ENCODE results near the gene ZFAND2A.
"Not testable (repeated sequence)": the region's sequence is repeated elsewhere in the genome, so short reads cannot be mapped to it uniquely, and the experiment has no call there.

ZFAND2A gene, protein sequence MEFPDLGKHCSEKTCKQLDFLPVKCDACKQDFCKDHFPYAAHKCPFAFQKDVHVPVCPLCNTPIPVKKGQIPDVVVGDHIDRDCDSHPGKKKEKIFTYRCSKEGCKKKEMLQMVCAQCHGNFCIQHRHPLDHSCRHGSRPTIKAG

DNA sequence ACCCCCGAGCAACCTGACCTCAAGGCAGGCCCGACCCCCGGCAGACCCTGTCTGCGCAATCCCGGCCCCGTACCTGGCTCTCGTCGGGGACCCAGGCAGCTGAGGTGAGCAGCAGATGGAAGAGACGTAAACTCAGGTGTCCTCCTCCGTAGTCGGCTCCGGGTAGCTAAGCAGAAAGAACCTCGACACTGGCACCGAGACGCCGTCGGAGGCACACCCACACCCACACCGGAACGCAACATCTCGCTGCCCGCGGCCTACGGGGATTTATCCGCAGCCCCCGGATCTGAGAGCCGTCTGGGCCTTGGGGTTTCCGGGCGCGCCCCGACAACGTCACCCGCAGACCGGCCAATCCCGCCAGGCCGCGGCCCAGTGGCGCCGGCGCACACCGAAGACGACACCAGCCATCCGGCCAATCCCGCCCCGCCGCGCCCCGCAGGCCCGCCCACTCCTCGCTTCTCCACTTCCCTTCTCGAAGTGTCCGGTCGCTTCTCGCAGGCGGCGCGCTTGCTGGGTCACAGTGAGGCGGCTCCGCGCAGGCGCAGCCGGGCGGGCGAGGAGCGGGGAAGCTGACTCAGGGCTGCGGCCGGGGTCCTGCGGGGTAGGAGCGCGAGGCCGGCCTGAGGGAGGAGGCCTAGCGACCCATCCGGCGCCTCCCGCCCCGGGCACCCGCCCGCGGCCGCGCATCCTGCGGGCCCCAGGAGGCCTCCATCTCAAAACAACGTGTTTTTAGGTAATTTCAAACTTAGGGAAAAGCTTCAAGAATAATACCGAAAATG, at the start of gene ZFAND2A:
TSS of gene ZFAND2A (minus strand) at position 306 of the 779 bp plus-strand sequence. CDS start 1,984 bp downstream, outside the sequence.
- peak; percentile 94 for DNase-seq

DNA sequence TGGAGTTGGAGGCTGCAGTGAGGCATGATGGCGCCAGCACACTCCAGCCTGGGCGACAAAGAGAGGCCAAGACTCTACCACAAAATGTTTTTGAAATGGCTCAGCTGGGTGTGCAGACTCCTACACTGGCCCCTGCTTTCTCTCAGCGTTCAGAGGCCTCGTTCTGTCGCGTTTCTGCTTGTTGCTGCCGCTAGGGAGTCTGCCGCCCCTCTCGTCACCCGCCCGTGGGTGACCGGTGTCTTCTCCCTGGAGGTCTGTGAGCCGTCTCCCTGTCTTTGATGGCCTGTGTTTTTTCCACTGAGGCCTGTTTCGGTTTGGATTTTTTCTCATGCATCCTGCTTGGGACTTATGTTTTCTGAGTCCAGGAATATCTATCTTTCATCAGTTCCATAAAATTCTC, 49.1 kb upstream of the ZFAND2A start:
- DNase-seq, result no peak

DNA sequence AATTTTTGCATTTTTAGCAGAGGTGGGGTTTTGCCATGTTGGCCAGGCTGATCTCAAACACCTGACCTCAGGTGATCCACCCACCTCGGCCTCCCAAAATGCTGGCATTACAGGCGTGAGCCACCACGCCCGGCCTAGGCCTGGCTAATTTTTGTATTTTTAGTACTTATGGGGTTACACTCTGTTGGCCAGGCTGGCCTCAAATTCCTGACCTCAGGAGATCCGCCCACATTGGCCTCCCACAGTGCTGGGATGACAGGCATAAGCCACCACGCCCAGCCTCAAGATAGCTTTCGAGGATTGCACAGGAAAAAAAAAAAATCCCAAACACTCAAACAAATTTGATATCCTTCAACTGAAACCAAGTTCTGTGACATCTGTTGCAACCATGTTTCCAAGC, 45.7 kb upstream of the ZFAND2A start:
- DNase-seq, result not testable (repeated sequence)

DNA sequence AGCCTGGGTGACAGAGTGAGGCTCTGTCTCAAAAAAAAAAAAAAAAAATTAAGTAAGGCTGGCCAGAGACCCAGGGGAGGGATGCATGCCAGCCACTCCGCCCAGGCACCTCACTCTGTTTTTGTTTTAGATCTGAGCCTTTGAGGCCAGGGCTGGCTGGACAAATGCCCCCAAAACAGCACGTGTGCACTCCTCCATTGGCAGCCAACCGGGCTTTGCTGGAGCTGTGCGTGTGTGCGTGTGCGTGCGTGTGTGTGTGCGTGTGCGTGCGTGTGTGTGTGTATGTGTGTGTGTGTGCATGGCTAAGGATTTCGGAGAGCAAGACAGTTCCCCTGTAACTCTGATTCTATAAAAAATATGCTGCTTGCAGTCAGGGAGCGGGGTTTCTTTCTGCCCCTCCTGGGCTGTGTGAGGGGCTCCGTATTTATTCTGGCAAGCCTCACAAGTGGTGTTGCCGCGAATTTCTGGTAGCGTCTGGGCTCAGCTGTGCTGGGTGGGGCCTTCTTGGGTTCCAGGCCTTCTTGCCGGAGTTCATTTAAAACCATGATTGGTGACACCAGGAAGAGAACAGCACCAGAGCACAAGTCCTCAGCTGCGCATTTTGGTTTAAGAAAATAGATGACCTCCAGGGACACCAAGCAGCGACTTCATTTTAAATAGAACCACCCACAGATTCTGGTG, 44.6 kb upstream of the ZFAND2A start:
- no peak for DNase-seq

DNA sequence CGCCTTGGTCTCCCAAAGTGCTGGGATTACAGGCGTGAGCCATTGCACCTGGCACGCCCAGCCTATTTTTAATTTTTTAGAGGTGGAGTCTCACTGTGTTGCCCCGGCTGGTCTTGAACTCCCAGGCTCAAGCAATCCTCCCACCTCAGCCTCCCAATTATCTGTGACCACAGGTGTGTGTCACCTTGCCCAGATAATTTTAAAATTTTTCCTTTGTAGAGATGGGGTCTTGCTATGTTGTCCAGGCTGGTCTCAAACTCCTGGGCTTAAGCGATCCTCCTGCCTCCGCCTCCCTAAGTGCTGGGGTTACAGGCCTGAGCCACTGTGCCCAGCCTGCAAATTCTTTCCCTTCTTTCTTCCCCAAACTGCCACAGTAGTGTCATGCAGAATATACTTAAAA, 42.9 kb upstream of the ZFAND2A start:
- DNase-seq, result not testable (repeated sequence)

DNA sequence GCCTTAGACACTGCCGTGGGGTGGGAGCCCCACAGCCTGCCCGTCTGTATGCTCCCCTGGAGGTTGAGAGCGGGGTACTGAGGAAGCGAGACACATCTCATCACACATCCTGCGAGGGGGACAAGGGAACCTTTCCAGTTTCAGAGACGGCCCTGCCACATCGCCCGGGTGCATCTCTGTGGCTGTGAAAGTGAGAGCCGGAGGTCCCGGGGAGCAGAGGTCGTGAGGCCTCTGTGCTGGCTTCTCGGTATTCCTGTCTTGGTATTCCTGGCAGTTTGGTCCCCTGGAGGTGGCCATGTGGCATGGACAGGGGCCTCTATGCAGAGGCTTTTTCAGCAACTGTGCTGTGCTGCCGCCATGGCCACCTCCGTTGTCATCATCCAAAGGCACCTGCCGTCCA, 41.9 kb upstream of the ZFAND2A start:
- DNase-seq, result no peak

DNA sequence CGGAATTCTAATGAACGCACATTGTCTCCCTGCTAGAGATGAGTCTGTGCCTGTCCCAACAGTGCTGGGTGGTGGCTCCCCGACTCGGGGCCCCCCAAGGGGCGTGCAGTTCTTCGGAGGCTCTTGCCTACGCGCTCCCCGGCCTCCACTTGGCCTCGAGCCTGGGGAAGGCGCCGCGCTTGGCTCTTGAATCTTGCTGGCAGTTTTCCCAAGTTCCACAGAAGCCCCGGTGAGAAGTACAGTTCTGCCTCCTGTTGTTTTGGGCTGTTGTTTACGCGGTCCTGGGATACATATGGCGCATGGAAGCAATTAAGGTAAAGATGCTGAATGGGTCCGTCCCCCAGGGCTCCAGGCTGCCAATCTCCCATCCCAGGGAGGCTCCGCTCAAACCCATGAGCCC, 40.0 kb upstream of the ZFAND2A start:
- no peak for DNase-seq

DNA sequence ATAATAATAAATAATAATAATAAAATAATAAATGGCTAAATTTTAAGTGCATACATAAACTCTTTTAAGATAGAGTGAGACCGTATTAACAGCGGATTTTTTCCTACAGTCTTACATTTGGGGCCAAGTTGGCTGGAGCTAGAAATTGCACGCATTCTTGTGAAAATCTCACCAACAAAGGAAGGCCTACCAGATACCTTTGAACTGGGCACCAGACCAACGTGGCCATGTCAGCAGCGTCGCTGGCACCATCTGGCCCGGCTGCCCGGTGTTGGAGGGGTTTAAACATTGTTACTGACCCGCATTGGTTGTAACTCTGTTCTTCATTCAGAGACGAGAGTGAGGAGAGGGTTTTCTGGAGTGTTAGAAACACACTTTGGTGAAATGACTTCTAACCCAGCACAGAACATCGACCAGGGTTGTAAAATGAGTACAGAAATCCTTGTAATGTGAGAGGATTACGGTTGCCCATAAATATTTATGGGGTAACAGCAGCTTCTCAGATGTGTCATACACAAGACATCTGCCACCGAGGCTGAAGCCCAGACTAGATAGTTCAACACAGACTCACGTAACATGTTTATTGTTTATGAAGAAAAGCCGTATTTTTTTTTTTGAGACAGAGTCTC, 38.1 kb upstream of the ZFAND2A start:
- DNase-seq, result no peak

DNA sequence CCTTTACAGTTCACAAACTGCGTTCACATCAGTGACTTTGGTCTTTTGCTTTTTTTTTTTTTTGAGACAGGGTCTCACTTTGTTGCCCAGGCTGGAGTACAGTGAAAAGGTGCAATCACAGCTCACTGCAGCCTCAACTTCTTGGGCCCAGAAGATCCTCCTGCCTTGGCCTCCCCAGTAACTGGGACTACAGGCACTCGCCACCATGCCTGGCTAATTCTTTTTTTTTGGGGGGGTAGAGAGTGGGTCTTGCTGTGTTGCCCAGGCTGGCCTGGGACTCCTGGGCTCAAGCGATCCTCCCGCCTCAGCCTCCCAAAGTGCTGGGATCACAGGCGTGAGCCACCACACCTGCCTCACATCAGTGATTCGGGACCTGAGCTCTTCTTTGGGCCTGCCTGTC, 37.0 kb upstream of the ZFAND2A start:
- no peak for DNase-seq

DNA sequence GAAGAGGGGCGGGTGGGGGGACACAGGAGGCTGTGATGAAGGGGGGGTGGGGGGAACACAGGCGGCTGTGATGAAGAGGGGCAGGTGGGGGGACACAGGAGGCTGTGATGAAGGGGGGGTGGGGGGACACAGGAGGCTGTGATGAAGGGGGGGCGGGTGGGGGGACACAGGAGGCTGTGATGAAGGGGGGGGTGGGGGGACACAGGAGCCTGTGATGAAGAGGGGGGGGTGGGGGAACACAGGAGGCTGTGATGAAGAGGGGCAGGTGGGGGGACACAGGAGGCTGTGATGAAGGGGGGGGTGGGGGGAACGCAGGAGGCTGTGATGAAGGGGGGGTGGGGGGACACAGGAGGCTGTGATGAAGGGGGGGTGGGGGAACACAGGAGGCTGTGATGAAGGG, 36.4 kb upstream of the ZFAND2A start:
- DNase-seq, result not testable (repeated sequence)

DNA sequence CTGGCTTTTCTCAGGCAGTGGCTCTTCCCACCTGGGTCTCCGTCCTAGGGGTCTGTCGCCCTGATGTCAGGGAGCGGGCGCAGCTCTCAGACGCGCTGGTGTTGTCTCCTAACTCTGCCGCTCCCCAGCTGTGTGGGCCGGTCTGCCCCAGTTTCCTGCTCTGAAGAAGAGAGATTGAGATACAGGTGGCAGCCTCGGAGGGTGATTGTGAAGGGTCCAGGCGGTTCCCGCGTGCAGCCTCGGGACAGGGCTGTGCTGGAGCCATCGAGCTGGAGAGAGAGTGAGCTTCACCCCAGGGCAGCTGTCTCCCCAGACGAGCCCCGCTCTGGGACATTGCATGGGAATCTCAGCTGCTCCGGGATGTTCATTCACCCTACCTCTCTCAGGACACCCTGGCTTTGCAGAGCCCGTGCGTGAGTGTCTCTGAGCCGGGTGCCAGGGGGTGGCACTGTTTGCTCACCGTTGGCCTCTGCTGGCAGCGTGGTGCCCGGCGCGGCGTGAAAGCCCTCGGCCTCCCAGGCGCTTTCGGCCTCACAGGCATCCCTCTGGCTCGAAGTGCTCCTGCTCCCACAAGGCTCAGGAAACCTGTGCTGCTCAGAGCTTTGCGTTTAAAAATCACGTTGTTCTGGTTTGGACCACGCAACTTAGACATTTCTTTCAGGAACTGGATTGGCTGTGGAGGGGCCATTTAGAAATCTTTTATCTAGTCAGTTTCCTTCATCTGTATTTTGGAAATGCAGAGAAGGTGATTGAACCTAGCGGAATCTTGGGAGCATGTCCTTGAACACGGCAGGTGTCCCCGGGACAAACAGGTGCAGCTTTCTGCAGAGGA, 33.8 kb upstream of the ZFAND2A start:
- peak; percentile 58 for DNase-seq

DNA sequence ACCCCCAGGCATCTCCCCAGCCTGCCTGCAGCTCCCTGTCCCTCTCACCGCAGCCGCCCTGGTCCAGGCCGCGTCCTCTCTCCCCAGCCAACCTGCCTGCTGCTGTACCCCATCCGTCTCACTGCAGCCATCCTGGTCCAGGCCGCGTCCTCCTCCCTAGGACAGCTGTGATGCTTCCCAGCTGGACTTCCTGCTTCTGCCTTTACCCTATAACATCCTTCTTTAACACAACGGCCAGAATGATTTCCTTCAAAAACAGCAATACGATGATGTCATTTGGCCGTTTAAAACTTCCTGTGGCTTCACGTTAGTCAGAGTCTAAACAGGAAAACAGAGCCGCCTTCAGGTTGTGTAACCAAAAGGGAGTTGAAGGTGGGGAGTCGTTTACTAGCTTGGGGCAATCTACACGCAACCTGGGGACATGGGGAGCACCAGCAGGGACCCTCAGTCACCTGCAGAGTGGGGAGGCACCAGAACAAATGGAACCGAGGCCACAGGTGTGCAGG, 32.2 kb upstream of the ZFAND2A start:
- no peak for DNase-seq

DNA sequence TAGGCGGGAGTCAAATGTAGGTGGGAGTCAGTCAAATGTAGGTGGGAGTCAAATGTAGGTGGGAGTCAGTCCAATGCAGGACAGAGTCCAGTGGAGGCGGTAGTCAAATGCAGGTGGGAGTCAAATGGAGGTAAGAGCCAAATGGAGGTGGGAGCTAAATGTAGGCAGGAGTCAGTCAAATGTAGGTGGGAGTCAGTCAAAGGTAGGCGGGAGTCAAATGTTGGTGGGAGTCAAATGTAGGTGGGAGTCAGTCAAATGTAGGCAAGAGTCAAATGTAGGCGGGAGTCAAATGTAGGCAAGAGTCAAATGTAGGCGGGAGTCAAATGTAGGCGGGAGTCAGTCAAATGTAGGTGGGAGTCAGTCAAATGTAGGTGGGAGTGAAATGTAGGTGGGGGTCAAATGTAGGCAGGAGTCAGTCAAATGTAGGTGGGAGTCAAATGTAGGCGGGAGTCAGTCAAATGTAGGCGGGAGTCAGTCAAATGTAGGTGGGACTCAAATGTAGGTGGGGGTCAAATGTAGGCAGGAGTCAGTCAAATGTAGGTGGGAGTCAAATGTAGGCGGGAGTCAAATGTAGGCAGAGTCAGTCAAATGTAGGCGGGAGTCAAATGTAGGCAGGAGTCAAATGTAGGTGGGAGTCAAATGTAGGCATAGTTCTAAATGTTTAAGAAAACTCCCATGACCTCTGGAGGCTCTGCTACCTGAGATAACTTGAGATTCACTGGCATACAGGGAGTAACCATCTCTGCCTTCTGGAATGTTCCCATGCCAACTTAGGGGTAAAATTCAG, 30.2 kb upstream of the ZFAND2A start:
- no peak for DNase-seq

DNA sequence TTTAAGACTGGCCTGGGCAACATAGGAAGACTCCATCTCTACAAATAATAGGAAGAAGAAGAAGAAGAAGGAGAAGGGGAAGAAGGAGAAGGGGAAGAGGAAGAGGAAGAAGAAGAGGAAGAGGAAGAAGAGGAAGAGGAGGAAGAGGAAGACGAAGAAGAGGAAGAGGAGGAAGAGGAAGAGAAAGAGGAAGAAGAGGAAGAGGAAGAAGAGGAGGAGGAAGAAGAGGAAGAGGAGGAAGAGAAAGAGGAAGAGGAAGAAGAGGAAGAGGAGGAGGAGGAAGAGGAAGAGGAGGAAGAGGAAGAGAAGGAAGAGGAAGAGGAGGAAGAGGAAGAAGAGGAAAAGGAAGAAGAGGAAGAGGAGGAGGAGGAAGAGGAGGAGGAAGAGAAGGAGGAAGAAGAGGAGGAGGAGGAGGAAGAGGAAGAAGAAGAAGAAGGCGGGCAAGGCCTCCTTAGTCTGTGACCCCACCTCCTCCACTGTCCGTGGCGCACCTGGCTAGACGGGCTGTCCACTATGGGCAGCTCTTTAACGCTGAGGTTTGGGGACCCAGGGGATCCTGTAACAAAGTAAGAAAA, 28.8 kb upstream of the ZFAND2A start:
- no peak for DNase-seq

DNA sequence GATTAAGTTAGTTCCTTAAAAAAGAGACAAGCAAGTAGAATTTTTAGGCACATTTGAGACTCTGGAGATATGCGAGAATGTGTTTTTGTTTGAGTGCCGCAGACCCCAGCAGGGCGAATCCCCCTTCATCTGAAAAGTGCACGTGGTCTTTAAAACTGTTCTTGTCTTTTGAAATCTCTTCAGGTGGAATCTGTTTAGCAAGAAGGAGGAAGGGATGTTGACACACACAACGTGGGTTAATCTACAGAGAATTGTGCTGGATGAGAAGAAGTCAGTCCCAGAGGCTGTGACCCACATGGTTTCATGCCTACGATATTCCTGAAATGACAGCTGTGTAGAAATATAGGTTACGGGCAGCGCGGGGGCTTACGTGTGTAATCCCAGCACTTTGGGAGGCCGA, 27.1 kb upstream of the ZFAND2A start:
- no peak for DNase-seq

DNA sequence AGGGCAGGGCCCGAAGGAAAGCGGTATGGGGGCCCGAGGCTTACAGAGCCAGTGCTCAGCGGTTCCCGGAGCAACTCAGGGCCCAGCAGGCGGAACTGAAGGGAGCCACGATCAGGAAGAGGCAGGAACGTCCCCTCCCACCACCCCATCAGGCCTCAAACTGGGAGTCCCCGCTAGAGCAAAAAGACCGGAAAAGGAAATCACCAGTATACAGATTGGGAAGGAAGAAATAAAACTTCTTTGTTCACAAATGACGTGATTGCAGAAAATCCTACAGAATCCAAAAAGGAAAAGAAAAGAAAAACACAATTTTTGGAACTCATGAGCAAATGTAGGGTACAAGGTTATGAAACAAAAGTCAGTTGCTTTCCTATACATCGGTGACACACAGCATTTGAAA, 21.6 kb upstream of the ZFAND2A start:
- DNase-seq, result no peak

DNA sequence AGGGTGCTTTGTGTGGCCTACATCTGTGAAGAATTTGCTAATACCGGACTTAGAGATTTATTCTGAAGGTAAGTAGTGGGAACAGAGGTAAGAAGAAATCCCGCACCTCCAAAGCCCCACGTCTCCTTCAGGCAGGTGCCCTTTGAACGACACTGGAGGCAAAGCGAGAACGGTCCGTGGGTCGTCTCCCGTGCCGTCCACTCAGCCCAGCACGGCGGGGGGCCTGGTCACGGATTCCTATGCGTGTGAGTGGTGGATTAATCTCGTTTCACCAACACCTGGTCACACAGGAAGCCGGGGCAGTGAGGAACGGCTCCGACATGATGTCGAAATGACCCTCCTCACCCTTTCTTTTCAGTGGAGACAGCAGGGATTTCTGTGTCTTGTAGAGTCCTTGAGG, 21.0 kb upstream of the ZFAND2A start:
- no peak for DNase-seq

DNA sequence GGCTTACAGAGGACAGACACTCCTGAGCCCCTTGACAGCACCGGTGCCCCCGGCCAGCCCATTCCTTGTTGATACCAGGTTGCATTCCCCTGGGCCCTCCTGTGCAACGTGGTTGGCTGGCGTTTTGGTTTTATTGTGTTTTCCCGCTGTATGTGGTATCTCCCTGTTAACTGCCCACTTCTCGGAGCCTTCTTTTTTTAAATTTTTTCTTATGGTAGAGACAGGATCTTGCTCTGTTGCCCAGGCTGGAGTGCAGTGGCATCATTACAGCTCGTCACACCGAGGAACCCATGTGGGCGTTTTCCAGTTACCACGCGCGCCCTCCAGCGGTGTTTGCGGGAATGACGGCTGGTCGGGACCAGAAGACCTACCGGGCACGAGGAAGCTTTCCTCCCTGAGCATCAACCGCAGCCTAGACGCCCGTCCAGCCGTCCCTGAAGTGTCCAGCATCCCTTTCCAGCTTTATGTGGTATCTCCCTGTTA, 16.9 kb upstream of the ZFAND2A start:
- peak; percentile 52 for DNase-seq

DNA sequence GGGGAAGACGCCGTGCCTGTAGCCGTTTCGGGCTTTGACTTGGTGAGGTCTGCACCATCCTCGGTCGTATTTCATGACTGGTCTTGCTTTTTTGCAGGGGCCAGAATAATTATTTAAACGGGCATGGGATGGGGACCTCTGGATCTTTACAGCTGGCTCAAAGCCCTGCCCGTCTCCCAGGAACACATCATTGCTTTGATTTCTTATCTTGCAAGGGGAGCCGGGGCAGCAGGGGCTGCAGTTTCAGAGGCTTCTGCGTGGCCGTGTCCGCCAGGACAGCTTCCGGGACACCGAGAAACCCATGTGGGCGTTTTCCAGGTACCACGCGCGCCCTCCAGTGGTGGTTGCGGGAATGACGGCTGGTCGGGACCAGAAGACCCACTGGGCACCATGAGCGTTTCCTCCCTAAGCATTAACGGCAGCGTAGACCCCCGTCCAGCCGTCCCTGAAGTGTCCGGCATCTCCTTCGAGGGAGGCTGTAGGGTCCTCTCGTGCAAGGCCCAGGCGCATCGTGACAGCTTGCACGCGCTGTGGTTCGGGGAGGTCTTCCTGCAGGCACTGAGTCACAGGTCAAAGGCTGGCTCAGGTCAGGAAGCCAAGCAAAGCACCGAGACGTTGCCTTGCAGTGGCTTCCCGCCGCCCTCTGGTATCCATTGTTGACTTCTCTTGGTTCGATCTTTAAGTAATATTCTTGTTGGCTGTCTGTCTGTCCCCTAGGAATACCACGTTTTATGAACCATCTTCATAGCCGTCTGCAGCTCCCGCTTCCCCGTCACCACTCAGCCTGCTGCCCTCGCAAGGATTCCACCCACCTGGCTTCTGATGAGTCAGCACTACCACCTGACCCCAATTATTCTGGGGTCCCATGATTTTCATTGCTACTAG, 16.2 kb upstream of the ZFAND2A start:
- DNase-seq, result peak; percentile 72

DNA sequence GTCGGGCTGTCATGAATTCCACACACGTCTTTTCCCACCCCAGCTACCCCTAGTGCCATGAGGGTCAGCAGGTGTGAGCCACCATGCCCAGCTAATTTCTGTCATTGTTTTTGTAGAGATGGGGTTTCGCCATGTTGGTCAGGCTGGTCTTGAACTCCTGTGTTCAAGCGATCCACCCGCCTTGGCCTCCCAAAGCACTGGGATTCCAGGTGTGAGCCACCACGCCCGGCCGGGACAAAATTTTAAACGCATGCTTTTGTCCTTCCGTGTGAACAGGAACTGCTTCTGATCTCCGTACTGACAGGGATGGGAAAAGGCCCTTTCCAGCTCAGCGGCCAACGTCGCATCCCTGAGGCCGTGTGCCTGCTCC, 15.6 kb upstream of the ZFAND2A start:
- DNase-seq, result no peak
